Breast epithelium (tissue), 3 donors: ENCODE data around the gene MCL1.

Source experiments
- POLR2A ChIP-seq: fragments of 450-650 bp; IDR thresholded peaks from one replicate; pipeline ENCODE4 v1.6.1; 2016; ENCODE audit warnings: antibody characterized with exemption, mild to moderate bottlenecking, moderate library complexity
- POLR2AphosphoS5 ChIP-seq, 3 donors: sonication (generic); formaldehyde crosslinking; IDR thresholded peaks; one replicate each; pipeline ENCODE4 v1.6.1; 2017; ENCODE audit warnings: antibody characterized with exemption in 3 of 3
- TF ChIP-seq, protein P1 (sequence below), 3 donors: fragments of 450-650 bp; IDR thresholded peaks; one replicate each; pipeline ENCODE4 v1.5.1; 2016 to 2017; ENCODE audit warnings: antibody characterized with exemption in 3 of 3, mild to moderate bottlenecking in 3 of 3, moderate library complexity in 3 of 3

DNA sequence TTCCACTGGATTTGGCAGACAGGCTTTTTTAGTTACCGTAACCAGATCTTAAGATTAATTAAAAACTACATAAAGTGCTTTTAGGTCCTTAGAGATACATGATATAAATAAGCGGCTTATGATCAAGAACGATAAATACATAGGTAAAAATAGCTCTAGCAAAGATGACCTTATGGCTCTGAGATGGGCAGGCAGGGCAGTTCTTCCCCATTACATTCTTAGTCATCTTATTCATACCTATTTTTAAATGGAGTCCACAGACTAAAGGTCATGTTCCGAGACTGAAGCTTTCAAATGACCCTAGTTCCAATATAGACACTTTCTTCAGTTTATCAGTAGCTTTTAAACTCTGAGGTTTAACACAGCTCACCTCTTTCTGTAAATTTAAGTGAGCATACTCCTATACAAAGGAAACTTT, 4.3 kb downstream of the MCL1 start:
- TF ChIP-seq POLR2A (no peak), POLR2AphosphoS5 (IDR thresholded peaks at IDR 0.05) (no peak)
- TF ChIP-seq, protein P1, sequence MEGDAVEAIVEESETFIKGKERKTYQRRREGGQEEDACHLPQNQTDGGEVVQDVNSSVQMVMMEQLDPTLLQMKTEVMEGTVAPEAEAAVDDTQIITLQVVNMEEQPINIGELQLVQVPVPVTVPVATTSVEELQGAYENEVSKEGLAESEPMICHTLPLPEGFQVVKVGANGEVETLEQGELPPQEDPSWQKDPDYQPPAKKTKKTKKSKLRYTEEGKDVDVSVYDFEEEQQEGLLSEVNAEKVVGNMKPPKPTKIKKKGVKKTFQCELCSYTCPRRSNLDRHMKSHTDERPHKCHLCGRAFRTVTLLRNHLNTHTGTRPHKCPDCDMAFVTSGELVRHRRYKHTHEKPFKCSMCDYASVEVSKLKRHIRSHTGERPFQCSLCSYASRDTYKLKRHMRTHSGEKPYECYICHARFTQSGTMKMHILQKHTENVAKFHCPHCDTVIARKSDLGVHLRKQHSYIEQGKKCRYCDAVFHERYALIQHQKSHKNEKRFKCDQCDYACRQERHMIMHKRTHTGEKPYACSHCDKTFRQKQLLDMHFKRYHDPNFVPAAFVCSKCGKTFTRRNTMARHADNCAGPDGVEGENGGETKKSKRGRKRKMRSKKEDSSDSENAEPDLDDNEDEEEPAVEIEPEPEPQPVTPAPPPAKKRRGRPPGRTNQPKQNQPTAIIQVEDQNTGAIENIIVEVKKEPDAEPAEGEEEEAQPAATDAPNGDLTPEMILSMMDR (IDR thresholded peaks at IDR 0.05) = no peak
